GM18868 (cell line): Measurements from ENCODE around the gene PRB3.

Experiments
- ATAC-seq: cut with Tn5 transposase; IDR thresholded peaks from one replicate; pipeline ENCODE4 v1.9.1; 2021; ENCODE audit warnings: mild to moderate bottlenecking, moderate library complexity; ENCODE audit not compliant: unreplicated experiment

PRB3 gene

DNA sequence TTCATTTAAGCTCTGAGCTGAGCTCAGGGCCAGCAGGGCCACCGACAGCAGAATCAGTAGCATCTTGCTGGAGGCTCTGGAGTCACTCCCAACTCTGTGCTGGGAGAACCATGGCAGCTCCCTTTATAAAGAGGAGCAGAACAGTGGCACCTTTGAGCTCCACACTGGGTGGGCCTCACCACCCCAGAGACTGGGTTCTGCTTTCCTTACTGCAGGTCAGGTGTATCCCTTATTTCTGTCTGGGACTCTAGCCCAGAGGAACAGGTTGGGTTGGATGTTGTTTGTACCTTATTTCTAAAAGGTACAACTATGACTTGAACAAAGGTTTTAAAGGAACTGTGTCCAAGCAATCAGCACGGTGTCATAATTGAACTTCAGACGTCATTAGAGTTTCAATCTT is at the start of gene PRB3:
TSS of gene PRB3 (minus strand) at position 101 of the 400 bp plus-strand sequence. CDS start at position 63, 38 bp downstream.
- ATAC-seq = no peak

GRCh38 chr12:11310336-11310735 is 40.8 kb upstream of the PRB3 start, which contains the start of gene PRB4:
Gene PRB4, minus strand, starts transcription at chr12:11310436. Its CDS starts 38 bp downstream, at chr12:11310398.
- no peak for ATAC-seq

- no peak for ATAC-seq
Observed at GRCh38 chr12:11307143-11307542, 37.6 kb upstream of the PRB3 start.

DNA sequence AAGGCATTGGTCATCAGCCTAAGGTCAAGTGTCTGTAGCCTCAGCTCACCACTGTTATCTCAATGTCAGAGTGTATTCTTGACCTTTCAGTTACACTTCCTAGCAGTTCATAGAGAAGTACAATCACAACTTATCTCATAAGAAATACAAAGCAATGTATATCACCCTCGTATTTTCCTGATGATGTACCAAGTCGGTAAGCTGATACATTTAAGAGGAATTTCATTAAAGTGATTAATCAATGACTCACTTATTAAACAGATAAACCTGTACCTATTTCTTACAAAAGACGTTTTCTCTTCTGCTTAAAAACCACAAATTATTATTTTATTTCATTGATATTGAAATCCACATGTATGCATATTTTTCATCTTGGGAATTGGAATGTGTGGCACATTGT is 3.9 kb upstream of the PRB3 start:
- ATAC-seq = no peak

DNA sequence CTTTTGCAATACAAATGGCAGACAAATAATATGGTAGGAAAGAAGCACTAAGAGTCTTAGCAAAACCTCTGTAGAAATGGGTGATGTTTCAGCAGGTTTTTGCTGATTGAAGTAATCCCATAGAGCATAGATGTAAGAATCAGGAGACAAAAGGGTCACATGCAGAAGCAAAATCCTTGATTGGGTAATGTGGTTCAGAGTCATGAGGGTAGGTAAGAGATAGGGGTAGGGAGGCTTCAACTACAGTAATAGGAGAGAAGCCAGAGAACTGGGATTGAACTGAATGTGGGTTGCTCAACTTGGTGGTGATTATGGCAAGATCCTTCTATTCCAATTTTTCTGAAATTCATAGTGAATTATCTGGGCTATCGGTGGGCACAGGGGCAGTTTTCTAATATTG is 5.0 kb downstream of the PRB3 start:
- no peak for ATAC-seq

GRCh38 chr12:11246489-11246888 is 23.0 kb downstream of the PRB3 start:
- ATAC-seq = no peak

DNA sequence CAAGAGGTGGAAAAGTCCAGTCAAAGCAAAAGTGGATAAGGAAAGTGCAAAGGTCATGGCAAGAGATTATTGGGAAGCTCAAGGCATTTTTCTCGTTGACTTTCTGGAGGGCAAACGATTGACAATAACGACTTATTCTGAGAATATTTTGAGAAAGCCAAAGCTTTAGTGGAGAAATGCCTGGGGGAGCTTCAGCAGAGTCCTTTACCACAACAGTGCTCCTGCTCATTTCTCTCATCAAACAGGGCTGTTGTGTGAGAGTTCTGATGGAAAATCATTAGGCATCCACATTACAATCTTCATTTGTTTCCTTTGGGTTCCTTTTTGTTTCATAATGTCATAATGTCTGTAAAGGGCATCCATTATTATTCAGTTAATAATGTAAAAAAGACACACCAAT is 26.9 kb downstream of the PRB3 start:
- no peak for ATAC-seq

GRCh38 chr12:11240348-11240930 is 29.1 kb downstream of the PRB3 start:
- ATAC-seq = no peak

GRCh38 chr12:11238275-11238674 is 31.2 kb downstream of the PRB3 start:
- no peak for ATAC-seq

DNA sequence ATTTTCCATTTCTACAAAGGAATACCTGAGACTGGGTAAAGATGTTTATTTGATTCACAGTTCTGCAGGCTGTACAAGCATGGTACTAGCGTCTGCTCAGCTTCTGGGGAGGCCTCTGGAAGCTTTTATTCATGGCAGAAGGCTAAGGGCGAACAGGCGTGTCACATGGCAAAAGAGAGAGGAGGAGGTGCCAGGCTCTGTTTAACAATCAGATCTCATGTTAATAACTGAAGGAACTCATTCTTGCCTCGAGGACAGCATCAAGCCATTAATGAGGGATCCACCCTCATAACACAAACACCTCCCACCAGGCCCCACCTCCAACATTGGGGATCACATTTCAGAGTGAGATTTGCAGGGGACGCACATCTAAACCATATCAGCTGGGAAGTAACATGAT is 36.0 kb downstream of the PRB3 start:
- no peak for ATAC-seq

DNA sequence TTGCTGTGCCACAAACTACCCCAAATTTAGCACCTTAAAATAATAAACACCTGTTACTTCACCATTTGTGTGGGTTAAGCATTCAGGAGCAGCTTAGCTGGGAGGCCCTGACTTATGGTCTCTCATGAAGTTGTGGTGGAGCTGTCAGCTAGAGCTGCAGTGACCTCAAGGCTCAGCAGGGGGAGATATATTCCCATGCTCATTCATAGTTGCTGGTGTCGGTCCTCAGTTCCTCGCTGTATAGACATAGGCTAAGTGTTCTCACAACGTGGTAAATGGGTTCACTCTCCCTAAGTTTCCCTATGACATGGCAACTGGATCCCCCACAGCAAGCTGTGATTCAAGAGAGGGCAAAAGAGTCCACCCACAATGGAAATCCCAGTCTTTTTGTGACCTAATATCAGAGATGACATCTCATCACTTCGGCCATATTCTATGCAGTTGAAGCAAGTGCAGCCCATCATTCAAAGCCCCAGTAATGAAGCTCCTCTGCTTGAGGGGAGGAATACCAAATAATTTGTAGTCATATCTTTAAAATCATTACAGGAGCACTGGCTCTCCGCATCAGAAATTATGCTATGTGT is 41.1 kb downstream of the PRB3 start:
- peak; percentile 85 for ATAC-seq

- ATAC-seq = no peak
Observed at GRCh38 chr12:11227373-11227772, 42.1 kb downstream of the PRB3 start.
